Muscle of back (tissue), 11 donors: Measurements from ENCODE around the gene DCPS. TPM values are rescaled to one million over a fixed set of nuclear protein-coding genes. Genes with fewer than 3 reads are reported as not detected.
A peak's percentile ranks its signal among the peaks of the same experiment; 100 is the strongest.

Experiments used
- DNase-seq, 3 donors: peaks; one replicate each; pipeline versions ENCODE4 v3.0.0 to v3.0.0-alpha.2; 2013
- polyA plus RNA-seq, 10 donors: library from polyadenylated mRNA; unstranded; fragments of 120-200 nt; gene quantifications; one replicate each; pipeline ENCODE4 v1.2.1, GENCODE V29; 2013; ENCODE audit not compliant: insufficient read length in 10 of 10

DCPS gene
- polyA plus RNA-seq, 10 donors, result 14.6 to 21.0 (median 19.9) TPM

DNA sequence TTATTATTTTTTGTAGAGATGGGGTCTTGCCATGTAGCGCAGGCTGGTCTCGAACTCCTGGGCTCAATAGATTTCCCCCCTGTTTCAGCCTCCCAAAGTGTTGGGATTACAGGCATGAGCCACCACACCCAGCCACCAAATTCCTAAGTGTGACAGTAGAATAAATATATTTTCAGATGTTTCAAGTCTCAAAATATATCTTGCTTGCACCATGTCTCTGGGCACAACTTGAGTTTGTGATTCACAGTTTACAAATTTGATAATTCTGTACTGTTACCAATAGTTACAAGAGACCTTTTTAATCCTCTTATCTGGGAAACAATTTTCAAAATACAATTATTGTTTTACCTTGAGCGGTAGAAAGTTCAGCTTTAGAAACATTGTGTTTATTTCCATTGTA lies 19.1 kb downstream of the DCPS start:
- no peak for DNase-seq

DNA sequence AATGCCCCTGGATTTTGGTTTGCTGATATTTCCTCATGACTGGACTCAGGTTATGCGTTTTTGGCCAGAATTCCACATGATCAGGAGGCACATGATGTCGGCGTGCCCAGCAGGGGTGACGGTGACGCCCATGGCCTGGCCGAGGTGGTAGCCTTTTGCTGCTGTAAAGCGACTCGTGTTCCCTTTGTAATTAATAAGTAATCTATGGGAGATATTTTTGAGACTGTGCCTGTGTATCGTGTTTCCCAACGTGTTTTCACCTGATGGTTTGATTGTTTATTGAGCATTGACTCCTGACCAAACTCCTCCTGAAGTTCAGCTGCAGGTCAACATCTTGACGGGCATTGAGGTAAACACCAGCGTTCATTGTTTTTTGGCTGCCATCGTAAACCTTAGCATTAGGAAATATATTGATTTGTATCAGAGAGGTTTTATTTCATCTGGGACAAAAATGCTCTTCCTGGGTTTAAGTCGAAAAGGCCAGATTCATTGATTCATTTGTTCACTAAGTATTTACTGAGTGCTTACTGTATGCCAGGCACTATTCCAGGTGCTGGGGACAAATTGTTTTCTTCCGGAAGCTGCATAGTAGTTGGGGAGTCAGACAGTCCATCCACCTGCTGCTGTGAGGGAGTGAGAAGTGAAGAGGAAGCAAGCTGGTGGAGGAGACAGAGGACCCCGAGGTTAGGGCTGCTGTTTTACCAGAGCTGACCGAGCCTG lies 23.6 kb downstream of the DCPS start:
- no peak for DNase-seq

DNA sequence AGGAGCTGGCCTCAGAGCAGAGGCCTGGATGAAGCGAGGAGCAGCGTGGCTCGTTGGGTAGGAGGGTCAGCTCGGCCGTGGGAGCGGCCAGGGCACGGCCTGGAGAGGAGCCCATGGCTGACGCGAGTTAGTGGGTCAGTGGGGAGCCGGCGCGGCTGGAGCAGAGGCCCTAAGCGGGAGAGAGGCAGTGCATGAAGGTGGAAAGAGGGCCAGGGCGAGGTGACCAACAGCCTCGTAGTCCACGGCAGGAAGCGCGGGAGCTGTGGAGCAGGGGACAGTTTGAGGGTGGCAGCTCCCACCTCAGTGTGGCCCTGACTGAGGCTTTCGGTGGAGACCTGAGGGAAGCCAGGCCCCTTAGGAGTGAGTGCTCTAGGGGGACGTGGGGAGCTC lies 24.1 kb downstream of the DCPS start:
- no peak for DNase-seq

DNA sequence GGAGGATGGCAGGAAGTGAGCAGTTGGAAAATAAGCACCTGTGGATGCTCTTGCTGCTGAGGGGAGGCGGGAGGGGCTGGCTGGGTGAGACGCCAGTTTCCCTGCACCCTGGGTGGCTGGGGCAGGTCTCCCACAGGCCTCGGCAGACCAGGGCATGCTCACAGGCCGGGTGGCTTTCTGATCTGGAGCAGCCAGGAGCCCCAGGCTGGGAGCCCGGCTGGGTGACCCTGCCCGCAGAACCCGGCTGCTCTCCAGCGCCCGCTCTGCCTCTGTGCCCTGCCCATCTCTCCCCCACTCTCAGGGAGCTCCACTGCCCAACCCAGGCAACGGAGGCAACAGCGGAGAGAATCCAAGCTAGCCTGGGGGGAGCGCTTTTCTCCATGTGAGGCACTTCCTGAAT lies 24.6 kb downstream of the DCPS start:
- no peak for DNase-seq

DNA sequence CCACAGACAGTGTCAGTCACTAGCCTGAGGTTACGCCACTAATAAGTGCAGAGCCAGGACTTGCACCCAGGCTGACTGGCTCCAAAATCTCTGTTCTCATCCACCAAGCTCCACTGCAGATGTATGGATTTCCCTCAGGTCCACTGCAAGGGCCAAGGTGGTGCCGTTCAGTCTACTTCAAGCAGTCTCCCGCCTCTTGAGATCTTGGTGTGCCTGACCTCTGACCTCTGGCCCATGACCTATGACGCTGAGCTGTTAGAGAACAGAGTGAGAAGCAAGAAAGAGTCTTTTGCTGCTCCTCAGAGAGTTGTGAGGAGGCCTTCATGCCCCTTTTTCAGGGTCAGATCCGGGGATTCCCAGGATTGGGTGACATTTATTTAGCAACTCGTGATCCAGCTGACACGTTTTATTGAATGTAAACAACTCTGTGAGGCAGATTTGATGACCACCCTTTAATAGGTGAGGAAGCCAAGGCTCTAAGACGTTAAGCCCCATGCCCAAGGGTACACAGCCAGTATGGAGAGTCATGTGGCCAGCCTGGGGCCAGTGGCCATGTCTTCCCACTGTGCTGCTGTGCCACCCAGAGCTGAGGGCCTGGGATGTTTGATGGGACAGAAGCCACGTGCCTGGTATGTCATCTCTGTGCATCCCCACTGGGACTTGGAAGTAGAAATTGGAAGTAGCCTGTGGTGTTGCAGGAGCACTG lies 25.2 kb downstream of the DCPS start:
- no peak for DNase-seq

DNA sequence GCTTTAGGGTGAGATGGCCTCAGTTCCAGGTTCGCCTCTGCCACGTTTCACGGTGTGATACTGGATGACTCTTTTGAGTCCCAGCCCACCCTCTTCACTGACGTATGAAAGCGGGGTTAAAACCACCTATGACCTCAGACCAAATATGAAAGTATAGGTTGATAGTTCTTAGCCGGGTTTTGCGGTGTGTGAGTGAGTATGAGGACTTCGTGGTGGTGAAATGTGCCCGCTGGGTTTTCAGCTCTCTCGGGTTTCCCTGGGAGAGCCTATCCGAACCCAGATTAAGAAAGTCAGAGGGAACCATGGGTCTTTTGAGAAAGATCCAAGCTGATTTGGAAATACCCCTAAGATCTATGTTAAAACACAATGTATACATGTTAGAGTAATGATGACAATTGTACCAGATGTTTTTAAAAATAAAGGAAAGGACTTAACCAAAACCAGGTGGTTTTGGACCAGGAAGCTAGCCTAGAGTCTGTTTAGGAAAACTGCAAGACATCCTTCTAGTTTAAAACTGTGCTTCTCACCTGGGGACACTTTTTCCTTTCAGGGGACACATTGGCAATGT lies 25.9 kb downstream of the DCPS start:
- no peak for DNase-seq

DNA sequence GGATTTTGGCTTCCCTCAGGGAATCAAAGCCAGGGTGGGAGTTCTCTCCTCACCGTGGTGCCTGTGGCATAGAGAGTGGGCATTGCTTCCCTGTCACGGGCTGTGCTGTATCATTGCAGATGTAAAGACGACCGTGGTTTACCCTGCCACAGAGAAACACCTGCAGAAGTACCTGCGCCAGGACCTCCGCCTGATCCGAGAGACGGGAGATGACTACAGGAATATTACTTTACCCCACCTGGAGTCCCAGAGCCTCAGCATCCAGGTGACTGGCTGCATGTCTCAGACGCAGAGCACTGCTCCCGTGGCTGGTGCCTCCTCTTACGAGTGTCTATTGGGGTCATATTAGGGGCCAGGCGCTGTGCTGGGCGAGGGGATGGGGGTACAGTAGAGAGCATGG lies 27.4 kb downstream of the DCPS start:
- DNase-seq, result no peak

DNA sequence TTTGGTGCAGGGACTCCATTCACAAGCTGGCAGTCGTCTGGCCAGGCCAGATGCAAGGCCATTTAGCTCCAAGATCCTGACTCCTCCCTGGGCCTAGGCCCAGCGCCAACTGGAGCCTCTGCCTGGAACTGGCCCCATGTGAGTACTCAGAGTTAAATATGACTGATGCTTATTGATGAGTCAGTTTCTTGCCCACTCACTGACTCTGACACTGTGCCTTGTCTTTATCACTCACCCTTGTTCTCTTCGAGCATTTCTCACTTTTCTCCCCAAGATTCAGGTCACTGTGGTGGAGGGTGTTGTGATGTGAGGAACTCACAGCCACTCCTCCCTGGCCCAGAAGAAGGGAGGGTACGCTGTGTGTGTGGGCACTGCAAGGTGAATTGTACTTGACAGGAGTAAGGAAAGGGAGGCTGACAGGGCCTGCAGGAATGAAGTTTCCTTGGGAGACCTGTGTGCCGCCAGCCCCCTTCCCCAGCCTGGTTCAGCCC lies 28.4 kb downstream of the DCPS start:
- DNase-seq, result peak in 2 of 3 donors; percentile 65 to 75

DNA sequence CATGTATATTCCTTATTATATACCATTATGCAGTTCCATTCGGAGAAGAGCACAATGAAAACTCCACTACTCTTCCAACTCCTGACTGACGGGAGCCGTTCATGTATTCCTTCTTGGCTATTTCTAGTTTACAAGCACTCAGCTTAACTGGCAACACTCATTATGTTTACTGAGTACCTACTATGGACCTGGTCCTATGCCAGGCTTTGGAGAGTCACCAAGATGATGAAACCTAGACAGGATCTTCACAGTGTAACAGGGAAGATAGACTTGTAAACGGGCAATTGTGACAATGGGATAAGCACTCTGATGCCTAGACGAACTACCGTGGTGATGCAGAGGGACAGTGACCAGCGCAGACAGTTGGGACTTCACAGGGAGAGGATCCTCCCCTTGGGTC lies 29.3 kb downstream of the DCPS start:
- DNase-seq, result no peak

DNA sequence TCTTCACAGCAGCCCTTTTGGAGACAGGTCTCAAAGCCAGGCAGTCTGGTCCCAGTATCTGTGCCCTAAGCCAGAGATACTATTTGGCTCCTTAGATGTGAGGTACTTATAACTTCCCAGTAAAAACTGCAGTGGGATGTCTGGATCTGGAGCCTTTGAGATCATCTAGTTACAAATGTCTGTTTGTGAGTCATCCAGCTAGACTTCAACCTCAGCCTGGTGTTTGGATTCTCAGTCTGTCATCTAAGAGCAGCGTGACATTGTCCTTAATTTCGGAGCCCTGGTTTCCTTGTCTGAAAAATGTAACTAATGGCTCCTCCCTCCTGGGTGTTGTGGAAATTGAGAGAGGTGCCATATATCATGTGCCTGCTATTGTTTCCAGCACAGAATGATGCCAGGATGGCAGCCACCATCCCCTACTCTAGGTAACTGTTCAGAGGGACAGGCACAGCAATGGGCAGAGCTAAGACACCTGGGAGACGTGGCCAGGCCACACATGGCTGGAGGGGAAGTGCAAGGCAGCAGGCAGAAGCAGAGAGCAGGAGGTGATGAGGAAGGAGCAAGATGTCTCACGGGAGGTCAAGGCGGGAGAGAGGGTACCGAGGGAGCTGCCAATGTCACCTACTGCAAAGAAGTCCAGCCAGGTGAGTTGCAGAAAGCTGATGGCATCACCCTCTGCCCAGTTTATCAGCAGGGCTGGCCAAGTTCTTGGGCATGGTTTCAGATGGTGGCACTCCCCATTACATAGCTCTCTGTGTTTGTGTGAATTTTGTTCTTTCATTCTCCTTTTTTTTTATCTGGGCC lies 31.0 kb downstream of the DCPS start:
- no peak for DNase-seq

DNA sequence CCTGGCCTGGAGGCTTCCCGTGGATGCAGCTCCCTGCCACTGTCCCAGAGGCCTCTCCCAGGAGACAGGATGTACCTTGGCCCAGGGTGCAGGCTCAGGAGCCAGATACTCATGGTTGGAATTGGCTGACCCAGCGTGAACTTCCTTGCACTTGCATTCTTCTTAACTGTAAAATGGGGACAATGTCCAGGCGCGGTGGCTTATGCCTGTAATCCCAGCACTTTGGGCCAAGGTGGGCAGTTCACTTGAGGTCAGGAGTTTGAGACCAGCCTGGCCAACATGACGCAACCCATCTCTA lies 31.6 kb downstream of the DCPS start:
- no peak for DNase-seq

DNA sequence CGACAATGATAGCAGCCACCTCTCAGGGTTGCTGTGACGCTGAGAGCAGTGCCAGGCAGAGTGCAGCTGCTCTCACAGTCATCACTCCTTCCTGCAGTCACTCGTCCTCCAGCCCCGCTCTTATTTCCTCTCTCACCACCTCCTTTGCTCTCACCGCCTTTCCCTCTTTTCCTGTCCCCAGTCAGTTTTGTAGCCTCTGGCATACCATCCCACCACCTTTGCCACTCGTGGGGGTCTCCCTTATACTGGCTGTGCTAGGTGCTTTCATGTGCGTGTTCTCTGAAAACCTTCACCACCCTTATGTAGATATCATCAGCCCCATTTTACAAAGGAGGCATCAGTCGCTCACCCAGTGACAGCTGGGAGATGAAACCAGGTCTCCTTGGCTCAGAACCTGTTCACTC lies 32.3 kb downstream of the DCPS start:
- no peak for DNase-seq

DNA sequence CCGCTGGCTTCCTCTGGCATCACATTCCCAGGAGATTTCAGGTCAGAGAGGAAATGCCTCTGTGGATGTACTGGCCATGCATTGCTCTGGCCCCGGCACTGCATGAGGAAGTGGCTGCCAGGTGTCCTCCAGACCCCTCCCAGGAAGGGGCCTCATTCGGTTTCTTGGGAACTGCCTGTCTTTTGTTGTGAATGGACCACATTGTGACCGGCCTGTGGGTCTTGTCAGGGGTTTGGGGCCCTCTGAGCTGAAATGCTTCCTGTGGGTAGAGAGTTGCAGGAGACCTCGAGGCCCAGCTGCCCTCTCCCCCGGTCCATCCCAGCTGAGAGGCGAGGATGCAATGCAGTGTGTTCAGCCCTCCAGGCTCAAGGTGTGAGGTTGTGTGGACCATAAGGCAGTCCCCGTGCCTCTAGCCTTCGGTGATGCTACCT lies 32.8 kb downstream of the DCPS start:
- no peak for DNase-seq

DNA sequence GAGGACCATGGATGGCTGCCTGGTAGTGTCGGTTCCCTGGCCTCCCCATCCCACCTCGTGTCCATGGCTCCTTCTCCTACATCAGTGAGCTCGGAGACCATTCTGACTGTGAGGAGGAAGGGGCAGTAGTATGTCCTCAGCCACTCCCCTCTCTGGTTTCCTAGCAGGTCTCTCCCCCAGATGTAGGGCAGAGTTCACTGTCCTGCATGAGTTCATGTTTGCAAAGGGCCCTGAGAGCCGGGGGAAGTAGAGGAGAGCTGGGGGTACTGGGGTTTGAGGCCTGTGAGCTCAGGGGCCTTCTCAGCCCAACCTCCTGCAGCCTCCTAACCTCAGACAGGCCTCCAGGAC lies 33.2 kb downstream of the DCPS start:
- no peak for DNase-seq

DNA sequence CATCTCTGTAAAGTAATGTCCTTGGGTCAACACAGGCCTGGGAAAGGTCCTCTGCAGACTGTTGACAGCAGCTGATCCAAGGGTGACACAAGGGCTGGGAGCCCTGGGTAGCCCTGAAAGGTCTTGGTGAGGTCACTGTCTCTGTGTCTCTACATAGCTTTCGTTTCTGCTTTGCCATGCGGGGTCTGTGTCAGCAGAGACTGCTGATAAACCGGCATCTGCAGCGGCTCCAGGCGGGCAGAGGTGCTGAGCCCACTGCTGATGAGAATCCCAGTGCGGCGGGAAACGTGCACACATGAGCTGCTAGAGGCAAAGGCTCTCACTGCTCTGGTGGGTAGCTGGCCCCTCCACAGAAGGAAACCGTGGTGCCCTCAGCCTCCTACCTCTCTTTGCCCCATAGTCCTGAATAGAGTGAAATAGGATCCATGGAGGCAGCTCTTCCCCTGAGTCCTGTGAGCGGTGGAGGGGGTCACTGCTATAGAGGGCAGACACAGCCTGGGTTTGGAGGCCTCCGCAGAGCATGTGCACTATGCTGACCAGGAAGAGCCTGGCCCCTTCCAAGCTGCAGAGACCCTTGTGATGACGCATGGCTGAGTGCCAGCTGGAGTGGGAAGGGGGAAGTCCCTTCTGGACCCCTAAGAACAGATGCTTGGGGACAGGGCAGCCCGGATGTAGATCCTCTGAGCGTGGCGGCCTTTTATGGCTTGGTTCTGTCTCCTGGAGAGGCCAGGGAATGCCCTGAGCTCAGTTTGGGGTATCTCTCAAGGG lies 33.8 kb downstream of the DCPS start:
- no peak for DNase-seq

DNA sequence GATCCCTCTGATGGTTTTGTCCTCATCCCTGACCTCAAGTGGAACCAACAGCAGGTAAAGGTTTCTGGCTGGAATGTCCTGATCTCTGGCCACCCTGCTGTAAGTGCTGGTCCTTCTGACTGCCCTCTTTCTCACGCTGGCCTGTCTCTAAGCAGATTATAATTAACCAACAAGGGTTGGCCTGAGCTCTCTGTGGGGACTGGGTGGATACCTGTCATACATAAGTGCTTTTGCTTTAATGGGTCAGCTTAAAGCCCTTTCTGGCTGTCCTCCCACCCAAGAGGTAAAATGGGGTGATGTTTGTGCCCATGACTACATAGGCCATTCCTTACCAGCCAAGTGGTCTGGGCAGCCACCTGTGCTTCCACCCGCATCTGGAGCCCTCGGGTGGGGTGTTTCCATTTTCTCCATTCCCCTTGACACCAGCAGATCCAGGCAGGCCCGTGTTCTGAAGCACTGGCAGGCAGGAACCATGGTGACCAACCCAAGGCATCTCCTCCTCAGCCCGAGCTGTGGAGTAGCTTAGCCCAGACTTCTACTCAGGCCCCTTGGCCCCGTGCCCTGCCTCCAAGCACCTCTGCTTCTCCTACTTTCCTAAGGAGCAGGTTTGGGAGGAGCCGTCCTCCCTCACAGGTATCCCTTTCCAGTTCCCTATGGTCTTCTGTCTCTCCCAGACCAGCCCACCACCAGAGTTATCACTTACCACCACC lies 34.6 kb downstream of the DCPS start:
- no peak for DNase-seq

DNA sequence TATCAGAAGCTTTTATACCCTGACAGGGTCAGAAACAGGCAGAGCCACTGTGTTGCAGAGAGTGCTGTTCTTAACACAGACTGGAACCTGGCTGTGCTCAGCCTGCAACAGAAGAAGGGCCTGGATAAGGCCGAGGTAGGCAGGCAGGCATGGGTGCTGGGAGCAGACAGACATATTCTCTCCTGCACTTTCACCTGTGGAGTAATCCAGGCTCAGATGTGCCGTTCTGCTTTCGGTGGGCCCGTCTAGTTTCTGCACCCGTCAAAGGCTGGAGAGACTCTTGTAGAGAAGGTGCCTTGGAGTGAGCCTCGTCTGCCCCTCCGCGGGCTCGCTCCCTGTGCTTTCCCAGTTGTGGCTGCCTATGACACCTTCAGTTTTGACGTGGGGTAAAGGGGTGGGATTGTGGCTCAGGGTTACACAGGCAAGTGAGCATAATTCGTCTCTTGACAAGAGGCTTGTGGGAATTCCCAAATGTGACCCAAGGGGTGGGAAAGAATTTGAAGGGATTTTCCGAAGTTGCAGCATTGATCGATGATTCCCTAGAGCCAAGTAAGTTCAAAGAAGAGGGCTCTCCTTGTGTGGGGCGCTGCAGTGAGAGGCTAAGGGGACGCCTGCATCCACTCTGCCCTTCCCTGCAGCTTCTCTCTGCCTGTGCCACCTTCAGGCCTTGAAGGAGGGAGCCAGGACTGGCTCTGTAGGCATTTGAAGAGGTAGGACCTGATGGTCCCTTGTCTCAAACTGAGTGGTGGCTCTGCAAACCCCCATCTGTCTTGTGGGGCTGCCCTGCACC lies 35.4 kb downstream of the DCPS start:
- DNase-seq, result no peak

DNA sequence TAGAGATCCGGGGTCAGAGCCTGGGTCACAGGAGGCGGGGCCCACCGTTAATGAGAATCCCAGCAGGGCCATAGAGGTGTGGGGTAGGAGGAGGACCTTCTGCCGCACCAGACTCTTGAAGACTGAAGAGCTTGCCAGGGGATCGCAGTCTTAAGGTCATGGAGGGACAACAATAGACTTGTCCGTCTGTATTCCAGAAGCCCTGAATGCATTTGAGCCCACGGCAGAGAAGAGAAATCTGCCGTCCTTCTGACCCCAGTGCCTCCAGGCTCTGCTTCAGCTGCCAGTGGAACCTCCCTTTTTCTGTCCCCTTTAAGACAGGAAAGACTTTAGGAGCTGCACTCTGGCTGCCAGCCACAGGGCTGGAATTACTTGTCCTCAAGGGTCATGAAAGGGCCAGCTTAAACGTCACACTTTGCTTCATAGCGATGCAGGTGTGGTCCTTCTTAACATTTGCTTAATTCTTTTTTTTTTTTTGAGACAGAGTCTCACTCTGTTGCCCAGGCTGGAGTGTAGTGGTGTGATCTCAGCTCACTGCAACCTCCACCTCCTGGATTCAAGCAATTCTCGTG lies 36.1 kb downstream of the DCPS start:
- DNase-seq, result peak in 2 of 3 donors; percentile 87 to 88

DNA sequence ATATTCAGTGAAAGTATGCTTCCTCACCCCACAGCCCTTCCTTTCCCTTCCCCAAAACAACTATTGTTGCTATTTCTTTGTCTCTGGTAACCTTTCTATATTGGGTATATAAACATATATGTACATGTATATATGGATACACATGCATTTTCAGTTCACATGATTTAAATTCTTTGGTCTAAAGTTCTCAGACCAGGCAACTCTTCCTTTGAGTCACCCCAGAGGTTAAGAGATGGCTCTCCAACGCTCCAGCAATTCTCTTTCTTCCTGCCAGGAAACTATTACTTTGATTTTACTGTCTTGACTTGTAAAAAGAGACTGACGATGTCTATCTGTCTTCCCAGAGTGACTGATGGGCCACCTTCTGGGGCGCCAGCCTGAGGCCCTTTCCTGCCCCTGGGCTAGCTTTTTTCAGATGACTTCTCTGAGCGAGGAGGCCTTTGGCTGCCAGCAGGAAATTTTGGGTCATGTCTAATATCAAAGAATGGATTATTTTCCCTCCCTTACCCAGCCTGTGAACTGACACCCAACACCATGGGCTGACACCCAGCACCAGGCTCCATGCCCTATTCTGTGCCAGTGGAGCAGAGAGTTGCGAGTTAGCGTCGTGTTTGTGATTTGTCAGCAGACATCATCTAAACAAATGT lies 37.2 kb downstream of the DCPS start:
- DNase-seq, result no peak
